ENCODE measurements around the gene SCAPER.

DNA sequence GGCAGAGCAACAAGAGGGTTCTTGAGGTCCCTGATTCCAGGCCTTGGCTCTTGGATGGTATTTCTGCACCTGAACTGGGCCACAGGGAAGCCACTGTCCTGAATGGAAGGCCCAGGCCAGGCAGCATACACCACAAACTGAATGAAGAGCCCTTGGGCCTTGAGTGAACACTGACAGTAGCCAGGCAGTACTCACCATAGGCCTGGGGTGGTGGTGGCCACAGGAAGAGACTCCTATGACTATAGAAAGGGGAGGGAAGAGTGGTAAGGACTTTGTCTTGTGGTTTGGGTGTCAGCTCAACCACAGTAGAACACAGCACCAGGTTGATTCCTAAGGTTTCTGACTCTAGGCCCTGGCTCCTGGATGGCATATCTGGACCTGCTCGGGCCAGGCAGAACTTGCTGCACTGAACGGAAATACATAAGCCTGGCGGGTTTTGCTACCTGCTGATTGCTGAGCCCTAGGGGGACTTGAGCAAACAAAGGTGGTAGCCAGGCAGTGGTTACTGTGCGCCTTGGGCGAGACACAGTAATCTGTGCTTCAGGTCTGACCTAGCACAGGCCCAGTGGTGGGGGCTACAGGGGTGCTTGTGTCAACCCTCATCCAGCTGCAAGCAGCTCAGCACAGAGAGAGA is 327.1 kb downstream of the SCAPER start:
- TF ChIP-seq, protein P1, sequence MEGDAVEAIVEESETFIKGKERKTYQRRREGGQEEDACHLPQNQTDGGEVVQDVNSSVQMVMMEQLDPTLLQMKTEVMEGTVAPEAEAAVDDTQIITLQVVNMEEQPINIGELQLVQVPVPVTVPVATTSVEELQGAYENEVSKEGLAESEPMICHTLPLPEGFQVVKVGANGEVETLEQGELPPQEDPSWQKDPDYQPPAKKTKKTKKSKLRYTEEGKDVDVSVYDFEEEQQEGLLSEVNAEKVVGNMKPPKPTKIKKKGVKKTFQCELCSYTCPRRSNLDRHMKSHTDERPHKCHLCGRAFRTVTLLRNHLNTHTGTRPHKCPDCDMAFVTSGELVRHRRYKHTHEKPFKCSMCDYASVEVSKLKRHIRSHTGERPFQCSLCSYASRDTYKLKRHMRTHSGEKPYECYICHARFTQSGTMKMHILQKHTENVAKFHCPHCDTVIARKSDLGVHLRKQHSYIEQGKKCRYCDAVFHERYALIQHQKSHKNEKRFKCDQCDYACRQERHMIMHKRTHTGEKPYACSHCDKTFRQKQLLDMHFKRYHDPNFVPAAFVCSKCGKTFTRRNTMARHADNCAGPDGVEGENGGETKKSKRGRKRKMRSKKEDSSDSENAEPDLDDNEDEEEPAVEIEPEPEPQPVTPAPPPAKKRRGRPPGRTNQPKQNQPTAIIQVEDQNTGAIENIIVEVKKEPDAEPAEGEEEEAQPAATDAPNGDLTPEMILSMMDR (IDR thresholded peaks at IDR 0.05 in 8 of 11, conservative IDR thresholded peaks at IDR 0.05 in 3 of 11) = no peak
- no peak for TF ChIP-seq POLR2A (IDR thresholded peaks at IDR 0.05)
- TF ChIP-seq POLR2AphosphoS5 (IDR thresholded peaks at IDR 0.05) = no peak
